ENCODE measurements around the gene IDI1. TPM values are rescaled to one million over a fixed set of nuclear protein-coding genes. Genes with fewer than 3 reads are reported as not detected.

IDI1 gene
- polyA plus RNA-seq, 1 donor: 66.5 TPM

GRCh38 chr10:1036341-1036791, 12.6 kb downstream of the IDI1 start:
- DNase-seq: no peak
- Histone ChIP-seq H3K36me3 (ENCODE audit: control insufficient read depth, insufficient read depth, low read length) (peaks cover 17% of the 10 kb centered on the region), H3K27me3 (ENCODE audit: control insufficient read depth, insufficient read depth, low read length) (no peaks in the 10 kb centered on the region), H3K4me3 (ENCODE audit: low read length) (no peak overlapping the region), H3K27ac (ENCODE audit: low read length) (no peak overlapping the region), H3K4me1 (ENCODE audit: control insufficient read depth, insufficient read depth, low read length) (no peaks in the 10 kb centered on the region), H3K9me3 (ENCODE audit: control insufficient read depth, low read depth, low read length) (no peaks in the 10 kb centered on the region)
- no CpG with 5 or more reads among the region's 14 CpGs for WGBS (ENCODE audit: insufficient coverage, low lambda C conversion rate)

DNA sequence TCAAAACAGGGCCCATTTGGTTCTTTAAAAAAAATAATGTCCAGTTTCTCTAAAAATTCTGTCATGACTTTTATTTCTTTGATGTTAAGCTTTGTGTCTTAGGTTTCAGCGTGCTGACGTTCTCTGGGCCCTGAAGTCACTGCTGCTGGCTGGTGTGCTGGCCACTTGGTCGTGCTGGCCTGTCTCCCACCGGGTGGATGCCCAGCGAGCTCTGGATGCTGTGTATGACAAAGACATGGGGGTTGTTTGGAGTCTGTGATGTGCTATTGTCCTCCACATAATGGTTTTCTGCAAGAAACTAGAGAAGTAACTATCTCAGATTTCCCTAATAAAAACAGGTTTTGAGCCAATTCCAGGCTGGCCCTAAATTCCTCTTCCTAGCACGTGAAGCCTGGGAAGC, 13.7 kb downstream of the IDI1 start:
- WGBS (ENCODE audit: insufficient coverage, low lambda C conversion rate): no CpG with 5 or more reads among the region's 6 CpGs
- Histone ChIP-seq H3K4me1 (ENCODE audit: control insufficient read depth, insufficient read depth, low read length) (no peaks in the 10 kb centered on the region), H3K27ac (ENCODE audit: low read length) (no peak overlapping the region)

DNA sequence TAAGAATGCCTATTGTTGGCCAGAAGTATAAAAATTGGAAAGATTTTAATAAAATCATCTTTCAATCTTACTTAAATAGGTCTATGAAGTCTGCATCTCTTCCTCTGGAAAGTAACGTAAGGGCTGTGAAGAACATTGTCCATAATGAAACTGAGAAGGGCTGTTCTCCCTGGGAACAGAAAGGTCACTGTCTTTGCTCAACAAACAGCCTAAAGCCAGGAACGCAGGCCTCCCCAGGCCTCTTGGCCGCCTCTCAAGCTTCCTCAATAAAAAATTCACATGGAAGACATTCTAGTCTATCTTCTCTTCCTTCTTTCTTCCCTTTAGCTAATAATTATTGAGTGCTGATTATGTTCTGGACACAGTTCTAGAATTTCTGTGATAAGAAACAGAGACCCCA, 14.2 kb downstream of the IDI1 start:
- no peak overlapping the region for H3K27ac ChIP-seq (ENCODE audit: low read length)
- DNase-seq: no peak
- no CpG with 5 or more reads among the region's 3 CpGs for WGBS (ENCODE audit: insufficient coverage, low lambda C conversion rate)

More for the DNA sequence above, 13.7 kb downstream of the IDI1 start:
- H3K36me3 ChIP-seq (ENCODE audit: control insufficient read depth, insufficient read depth, low read length): peaks cover 10% of the 10 kb centered on the region
- no peaks in the 10 kb centered on the region for H3K27me3 ChIP-seq (ENCODE audit: control insufficient read depth, insufficient read depth, low read length)
- no peaks in the 10 kb centered on the region for H3K9me3 ChIP-seq (ENCODE audit: control insufficient read depth, low read depth, low read length)
- DNase-seq: no peak
- no peak overlapping the region for H3K4me3 ChIP-seq (ENCODE audit: low read length)

GRCh38 chr10:1033601-1034000, 15.3 kb downstream of the IDI1 start:
- no peak overlapping the region for H3K27ac ChIP-seq (ENCODE audit: low read length)
- no CpG with 5 or more reads among the region's 1 CpG for WGBS (ENCODE audit: insufficient coverage, low lambda C conversion rate)
- H3K27me3 ChIP-seq (ENCODE audit: control insufficient read depth, insufficient read depth, low read length): no peaks in the 10 kb centered on the region
- no peak for DNase-seq
- H3K4me1 ChIP-seq (ENCODE audit: control insufficient read depth, insufficient read depth, low read length): no peaks in the 10 kb centered on the region
- H3K4me3 ChIP-seq (ENCODE audit: low read length): no peak overlapping the region
- peaks cover 8% of the 10 kb centered on the region for H3K36me3 ChIP-seq (ENCODE audit: control insufficient read depth, insufficient read depth, low read length)
- no peaks in the 10 kb centered on the region for H3K9me3 ChIP-seq (ENCODE audit: control insufficient read depth, low read depth, low read length)

More for the DNA sequence above, 14.2 kb downstream of the IDI1 start:
- H3K36me3 ChIP-seq (ENCODE audit: control insufficient read depth, insufficient read depth, low read length): peaks cover 10% of the 10 kb centered on the region
- no peaks in the 10 kb centered on the region for H3K4me1 ChIP-seq (ENCODE audit: control insufficient read depth, insufficient read depth, low read length)
- H3K9me3 ChIP-seq (ENCODE audit: control insufficient read depth, low read depth, low read length): no peaks in the 10 kb centered on the region
- H3K27me3 ChIP-seq (ENCODE audit: control insufficient read depth, insufficient read depth, low read length): no peaks in the 10 kb centered on the region
- no peak overlapping the region for H3K4me3 ChIP-seq (ENCODE audit: low read length)

DNA sequence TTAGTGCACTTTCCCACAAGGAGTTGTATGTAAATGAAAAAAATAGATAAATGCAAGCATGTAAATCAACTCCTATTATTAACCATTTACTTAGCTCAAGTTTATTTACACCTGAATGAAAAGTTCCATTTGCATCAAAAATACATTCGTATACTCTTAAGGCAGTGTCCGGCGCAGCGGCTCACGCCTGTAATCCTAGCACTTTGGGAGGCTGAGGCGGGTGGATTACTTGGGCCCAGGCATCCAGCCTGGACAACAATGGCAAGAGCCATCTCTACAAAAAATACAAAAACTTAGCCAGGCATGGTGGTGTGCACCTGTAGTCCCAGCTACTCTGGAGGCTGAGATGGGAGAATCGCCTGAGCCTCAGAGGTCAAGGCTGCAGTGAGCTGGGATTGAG, 19.1 kb downstream of the IDI1 start:
- Histone ChIP-seq H3K27me3 (ENCODE audit: control insufficient read depth, insufficient read depth, low read length) (no peaks in the 10 kb centered on the region), H3K4me3 (ENCODE audit: low read length) (no peak overlapping the region), H3K27ac (ENCODE audit: low read length) (no peak overlapping the region), H3K36me3 (ENCODE audit: control insufficient read depth, insufficient read depth, low read length) (no peaks in the 10 kb centered on the region), H3K4me1 (ENCODE audit: control insufficient read depth, insufficient read depth, low read length) (no peaks in the 10 kb centered on the region), H3K9me3 (ENCODE audit: control insufficient read depth, low read depth, low read length) (no peaks in the 10 kb centered on the region)
- WGBS (ENCODE audit: insufficient coverage, low lambda C conversion rate): no CpG with 5 or more reads among the region's 7 CpGs
- no peak for DNase-seq

- WGBS (ENCODE audit: insufficient coverage, low lambda C conversion rate): 98% methylated on average over 4 of the region's 6 CpGs
- Histone ChIP-seq H3K36me3 (ENCODE audit: control insufficient read depth, insufficient read depth, low read length) (no peaks in the 10 kb centered on the region), H3K4me3 (ENCODE audit: low read length) (no peak overlapping the region), H3K27ac (ENCODE audit: low read length) (no peak overlapping the region), H3K9me3 (ENCODE audit: control insufficient read depth, low read depth, low read length) (no peaks in the 10 kb centered on the region), H3K4me1 (ENCODE audit: control insufficient read depth, insufficient read depth, low read length) (no peaks in the 10 kb centered on the region), H3K27me3 (ENCODE audit: control insufficient read depth, insufficient read depth, low read length) (no peaks in the 10 kb centered on the region)
- no peak for DNase-seq
Measured at GRCh38 chr10:1026578-1026977, 22.3 kb downstream of the IDI1 start.

GRCh38 chr10:1025683-1026082, 23.2 kb downstream of the IDI1 start, which contains the start of gene IDI2:
TSS of gene IDI2 (minus strand) at chr10:1025859. CDS start at chr10:1024723, 1,136 bp downstream.
- Histone ChIP-seq H3K4me1 (ENCODE audit: control insufficient read depth, insufficient read depth, low read length) (no peaks in the 10 kb centered on the region), H3K27me3 (ENCODE audit: control insufficient read depth, insufficient read depth, low read length) (no peaks in the 10 kb centered on the region), H3K9me3 (ENCODE audit: control insufficient read depth, low read depth, low read length) (no peaks in the 10 kb centered on the region), H3K4me3 (ENCODE audit: low read length) (no peak within 1 kb of the TSS), H3K27ac (ENCODE audit: low read length) (no peak within 1 kb of the TSS), H3K36me3 (ENCODE audit: control insufficient read depth, insufficient read depth, low read length) (no peaks in the 10 kb centered on the region)
- DNase-seq: no peak
- WGBS (ENCODE audit: insufficient coverage, low lambda C conversion rate): 83% methylated on average over 1 of the region's 1 CpG

DNA sequence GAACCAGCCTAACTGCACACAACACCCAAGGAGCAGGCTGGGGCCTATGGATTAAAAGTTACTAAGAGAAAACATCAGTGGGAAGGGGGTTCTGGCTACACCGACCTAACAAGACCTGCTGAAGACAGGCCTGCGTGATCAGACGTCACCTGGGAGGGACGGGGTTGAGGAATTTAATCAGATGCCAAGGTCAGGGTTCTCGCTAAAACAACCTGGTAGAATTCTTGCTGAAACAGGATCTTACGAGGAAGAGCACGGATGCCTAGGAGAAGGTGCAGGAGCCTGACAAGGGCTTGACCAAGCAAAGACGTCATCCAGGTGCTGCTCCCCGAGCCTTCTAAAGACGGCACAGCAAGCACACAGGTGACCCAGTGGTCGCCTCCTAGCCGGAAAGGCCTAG, 24.8 kb downstream of the IDI1 start:
- no peak overlapping the region for H3K4me3 ChIP-seq (ENCODE audit: low read length)
- no peaks in the 10 kb centered on the region for H3K9me3 ChIP-seq (ENCODE audit: control insufficient read depth, low read depth, low read length)
- peaks cover 9% of the 10 kb centered on the region for H3K36me3 ChIP-seq (ENCODE audit: control insufficient read depth, insufficient read depth, low read length)
- no peak for DNase-seq
- no peaks in the 10 kb centered on the region for H3K27me3 ChIP-seq (ENCODE audit: control insufficient read depth, insufficient read depth, low read length)
- H3K27ac ChIP-seq (ENCODE audit: low read length): no peak overlapping the region
- no CpG with 5 or more reads among the region's 12 CpGs for whole genome bisulfite sequencing (ENCODE audit: insufficient coverage, low lambda C conversion rate)
- no peaks in the 10 kb centered on the region for H3K4me1 ChIP-seq (ENCODE audit: control insufficient read depth, insufficient read depth, low read length)

DNA sequence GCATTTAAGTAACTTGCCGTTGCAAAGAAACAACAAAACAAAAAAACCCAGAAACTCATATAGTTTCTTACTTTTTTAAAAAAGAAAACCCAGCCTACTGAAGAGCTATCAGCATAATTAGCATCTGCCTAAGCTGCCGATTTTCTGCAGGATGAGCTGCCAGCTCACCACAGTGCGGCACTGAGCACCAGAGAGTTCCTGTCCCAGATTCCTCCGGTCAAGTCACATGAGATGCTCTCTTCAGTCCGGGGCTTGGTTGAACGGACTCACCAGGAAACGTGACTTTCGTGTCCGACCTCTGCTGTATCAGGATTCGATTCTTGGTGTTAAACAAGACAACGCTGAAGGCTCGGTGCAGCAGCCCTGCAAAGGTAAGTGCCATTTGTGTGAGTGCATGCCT, 26.5 kb downstream of the IDI1 start:
- Histone ChIP-seq H3K27me3 (ENCODE audit: control insufficient read depth, insufficient read depth, low read length) (no peaks in the 10 kb centered on the region), H3K27ac (ENCODE audit: low read length) (no peak overlapping the region), H3K4me1 (ENCODE audit: control insufficient read depth, insufficient read depth, low read length) (no peaks in the 10 kb centered on the region), H3K4me3 (ENCODE audit: low read length) (no peak overlapping the region), H3K9me3 (ENCODE audit: control insufficient read depth, low read depth, low read length) (no peaks in the 10 kb centered on the region), H3K36me3 (ENCODE audit: control insufficient read depth, insufficient read depth, low read length) (peaks cover 19% of the 10 kb centered on the region)
- WGBS (ENCODE audit: insufficient coverage, low lambda C conversion rate): no CpG with 5 or more reads among the region's 12 CpGs
- DNase-seq: no peak

DNA sequence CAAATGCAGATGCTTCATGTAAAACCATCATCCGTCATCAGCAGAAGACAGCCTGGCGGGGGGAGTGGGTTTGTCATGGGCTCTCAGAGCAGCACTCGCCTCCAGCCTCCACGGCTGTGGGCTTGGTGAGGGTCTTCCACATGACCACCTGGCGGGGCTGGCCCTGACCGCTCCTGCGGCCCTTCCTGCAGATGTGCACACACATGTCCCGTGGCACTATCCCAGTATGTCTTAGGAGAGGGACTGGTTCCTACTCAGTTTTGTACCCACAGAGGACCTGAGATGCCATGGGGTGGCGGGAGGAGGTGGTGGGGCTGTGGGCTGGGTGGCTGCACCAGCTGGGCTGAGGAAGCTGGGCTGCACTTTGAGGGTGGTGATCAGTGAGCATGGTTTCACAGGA, 28.0 kb downstream of the IDI1 start:
- WGBS (ENCODE audit: insufficient coverage, low lambda C conversion rate): no CpG with 5 or more reads among the region's 9 CpGs
- H3K4me1 ChIP-seq (ENCODE audit: control insufficient read depth, insufficient read depth, low read length): no peaks in the 10 kb centered on the region
- DNase-seq: no peak
- peaks cover 30% of the 10 kb centered on the region for H3K36me3 ChIP-seq (ENCODE audit: control insufficient read depth, insufficient read depth, low read length)
- no peaks in the 10 kb centered on the region for H3K9me3 ChIP-seq (ENCODE audit: control insufficient read depth, low read depth, low read length)
- no peak overlapping the region for H3K4me3 ChIP-seq (ENCODE audit: low read length)
- H3K27me3 ChIP-seq (ENCODE audit: control insufficient read depth, insufficient read depth, low read length): no peaks in the 10 kb centered on the region
- no peak overlapping the region for H3K27ac ChIP-seq (ENCODE audit: low read length)

DNA sequence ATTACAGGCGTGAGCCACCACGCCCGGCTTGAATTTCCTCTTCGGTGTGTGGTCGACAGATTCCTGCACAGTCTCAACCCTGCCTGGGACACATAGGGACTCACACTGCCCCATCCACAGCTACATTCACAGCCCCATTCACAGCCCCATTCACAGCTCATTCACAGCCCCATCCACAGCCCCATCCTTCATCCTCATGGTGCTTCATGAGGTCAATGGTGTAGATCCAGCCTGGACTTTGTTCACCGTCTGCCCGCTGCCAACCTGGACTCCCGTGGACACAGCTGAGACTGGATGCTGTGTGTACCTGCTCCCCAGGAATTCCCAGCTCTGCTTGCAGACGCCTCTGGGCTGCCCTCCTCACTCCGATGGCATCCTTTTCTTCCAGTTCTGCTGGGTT, 28.5 kb downstream of the IDI1 start:
- no peaks in the 10 kb centered on the region for H3K27me3 ChIP-seq (ENCODE audit: control insufficient read depth, insufficient read depth, low read length)
- H3K36me3 ChIP-seq (ENCODE audit: control insufficient read depth, insufficient read depth, low read length): peaks cover 35% of the 10 kb centered on the region
- no CpG with 5 or more reads among the region's 10 CpGs for WGBS (ENCODE audit: insufficient coverage, low lambda C conversion rate)
- no peak for DNase-seq
- no peaks in the 10 kb centered on the region for H3K9me3 ChIP-seq (ENCODE audit: control insufficient read depth, low read depth, low read length)
- no peak overlapping the region for H3K27ac ChIP-seq (ENCODE audit: low read length)
- H3K4me1 ChIP-seq (ENCODE audit: control insufficient read depth, insufficient read depth, low read length): no peaks in the 10 kb centered on the region
- H3K4me3 ChIP-seq (ENCODE audit: low read length): no peak overlapping the region

All from large intestine (tissue), 3 donors.